Left colon (tissue), 2 donors: ENCODE data around the gene PTGES3L. TPM values are rescaled to one million over a fixed set of nuclear protein-coding genes. Genes with fewer than 3 reads are reported as not detected.

Source experiments
- ATAC-seq: fragments of 200-7000 bp; cut with Tn5 transposase; one replicate; pipeline ENCODE4 v1.9.1; 2020; ENCODE audit warnings: mild to moderate bottlenecking, moderate library complexity
- DNase-seq, 2 donors: peaks; one replicate each; pipeline ENCODE4 v3.0.0-alpha.2; 2020
- intact Hi-C, 2 donors: fragments of 100-400 bp; cut with DNase I in 1 of 2; cut with micrococcal nuclease in 1 of 2; formaldehyde crosslinking; loops; one replicate each; pipeline versions ENCODE4 v1.11.2 to v1.14.0; 2022; cut with DNase I, micrococcal nuclease
- long read RNA-seq: library from polyadenylated mRNA; unstranded; transcript quantifications from one replicate; pipeline ENCODE4 v2.0.0, GENCODE V29; 2021
- total RNA-seq, 2 donors: library from RNA; stranded (reverse); fragmentation: NEBNext Ultra II Directional; extraction: Animal tissue kit (Norgen Biotek cat#: 25700); gene quantifications; one replicate each; pipeline ENCODE4 v1.2.1, GENCODE V29; 2021
- donor health status: DM: no; HTN: no; CAD: no.
- donor health status: DM: yes; HTN: yes; CAD: no.

The PTGES3L gene
- total RNA-seq: 1 to 10 TPM; 3.2 to 3.6 TPM
- long read RNA-seq, partial matches to known transcripts: 0 of 4 reads
- long read RNA-seq, other reads (novel, unspliced or antisense): 1 of 4 reads

DNA sequence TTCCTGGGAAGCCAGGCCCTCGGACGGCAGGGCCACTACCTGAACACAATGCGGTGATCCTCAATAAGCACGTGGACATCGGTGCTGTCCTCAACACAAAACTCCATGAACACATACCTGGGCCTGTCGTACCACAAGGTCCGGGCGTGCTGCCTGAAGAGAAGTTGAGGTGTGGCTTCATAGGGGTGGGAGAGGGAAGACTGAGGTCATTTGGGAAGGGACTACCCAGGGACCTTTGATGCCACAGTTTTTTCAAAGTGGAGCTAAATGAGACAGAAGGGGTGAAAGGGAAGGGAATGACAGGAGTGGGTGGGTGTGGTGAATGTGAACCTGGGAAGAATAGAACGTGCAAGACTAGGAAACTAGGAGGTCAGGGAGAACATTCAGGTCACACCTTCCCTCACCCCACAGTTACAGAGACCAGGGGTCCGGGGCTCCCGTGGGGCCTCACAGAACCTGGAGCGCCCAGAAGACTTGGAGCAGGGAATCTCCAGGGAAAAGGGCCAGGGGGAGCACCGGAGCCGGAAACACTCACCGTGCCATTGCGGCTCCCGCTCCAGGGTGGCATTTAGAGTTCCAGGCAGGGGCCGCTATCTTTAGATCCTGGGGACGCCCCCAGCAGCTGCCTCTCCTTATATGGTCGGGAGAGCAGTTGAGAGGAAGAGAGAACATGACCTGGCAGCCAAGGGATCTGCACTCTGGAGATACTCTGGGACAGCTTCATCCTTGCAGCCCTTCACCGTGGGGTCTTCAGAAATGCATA is at the start of gene PTGES3L:
PTGES3L (minus strand) TSS at position 570 of the 763 bp plus-strand sequence; CDS start at position 543, 27 bp downstream.
- DNase-seq (peak; percentile 66 to 80), ATAC-seq (peak; percentile 44)
- intact Hi-C loops: no loop called here

DNA sequence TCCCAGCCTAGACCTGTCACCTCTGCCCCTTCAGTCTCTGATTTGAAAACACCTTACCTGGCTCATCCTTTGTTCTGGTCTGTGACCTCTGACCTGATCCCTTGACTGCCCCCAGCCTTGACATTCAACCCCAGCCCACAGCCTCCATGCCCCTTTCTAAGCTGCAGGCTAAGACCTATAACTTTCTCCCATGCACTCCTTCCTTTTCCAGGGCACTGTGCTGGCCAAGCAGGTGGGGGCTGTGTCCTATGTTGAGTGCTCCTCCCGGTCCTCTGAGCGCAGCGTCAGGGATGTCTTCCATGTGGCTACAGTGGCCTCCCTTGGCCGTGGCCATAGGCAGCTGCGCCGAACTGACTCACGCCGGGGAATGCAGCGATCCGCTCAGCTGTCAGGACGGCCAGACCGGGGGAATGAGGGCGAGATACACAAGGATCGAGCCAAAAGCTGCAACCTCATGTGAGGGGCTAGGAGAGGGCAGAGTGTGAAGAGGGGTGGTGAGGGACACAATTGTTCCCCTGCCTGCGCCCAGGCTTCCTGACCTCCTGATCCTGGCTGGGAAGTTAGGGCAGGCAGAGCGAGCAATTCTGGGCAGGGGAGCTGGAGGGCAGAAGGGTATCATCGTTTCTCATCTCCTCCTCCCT is 48.5 kb upstream of the PTGES3L start:
- intact Hi-C loops: loop anchor here in 1 of 2 donors (10.0 kb wide), 1 partner anchor 146 kb away; the partner anchor contains the start of gene NBR1
- DNase-seq (no peak), ATAC-seq (no peak)

DNA sequence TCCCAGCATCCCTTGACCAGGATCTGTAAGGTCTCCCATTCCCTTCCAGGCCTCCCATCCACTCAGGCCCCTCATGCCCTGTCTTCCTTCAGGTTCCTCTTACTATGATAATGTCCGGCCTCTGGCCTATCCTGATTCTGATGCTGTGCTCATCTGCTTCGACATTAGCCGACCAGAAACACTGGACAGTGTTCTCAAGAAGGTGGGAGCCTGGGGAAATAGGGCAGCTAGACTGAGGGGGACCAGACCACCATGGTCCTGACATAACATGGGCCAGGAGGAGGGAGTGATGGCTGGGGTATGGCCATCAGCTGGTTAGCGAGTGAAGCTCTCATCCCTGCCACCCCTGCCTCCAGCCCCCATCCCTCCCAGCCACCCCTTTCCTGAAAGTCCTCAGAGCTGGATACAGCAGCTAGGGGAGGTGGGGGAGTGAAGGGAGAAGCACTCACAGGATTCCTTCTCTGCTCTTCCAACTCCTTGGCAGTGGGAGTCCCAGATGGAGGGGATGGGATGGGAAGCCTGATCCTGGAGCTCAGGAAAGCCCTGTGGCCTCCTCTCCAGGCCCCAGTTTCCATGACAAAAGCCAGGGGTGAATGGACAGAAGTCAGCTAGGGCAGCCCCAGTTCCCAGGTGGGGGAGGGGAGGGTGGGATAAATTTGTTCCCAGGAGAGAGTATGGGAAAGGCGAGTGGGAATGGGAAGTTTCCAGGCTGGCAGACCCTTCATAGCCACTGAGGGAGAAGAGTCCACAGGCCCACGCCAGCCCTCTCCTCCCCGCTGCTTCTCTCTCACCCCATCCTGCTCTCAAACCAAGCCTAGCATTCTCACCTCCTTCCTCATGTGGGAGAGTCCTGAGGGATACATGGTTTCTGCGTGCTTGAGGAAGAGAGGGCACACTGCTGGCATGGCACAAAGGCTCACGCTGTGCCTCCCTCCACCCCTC is 47.5 kb upstream of the PTGES3L start:
- ATAC-seq (no peak), DNase-seq (no peak)
- intact Hi-C loops: loop anchor here in 1 of 2 donors (10.0 kb wide), 1 partner anchor 147 kb away; the partner anchor contains the start of gene NBR1

DNA sequence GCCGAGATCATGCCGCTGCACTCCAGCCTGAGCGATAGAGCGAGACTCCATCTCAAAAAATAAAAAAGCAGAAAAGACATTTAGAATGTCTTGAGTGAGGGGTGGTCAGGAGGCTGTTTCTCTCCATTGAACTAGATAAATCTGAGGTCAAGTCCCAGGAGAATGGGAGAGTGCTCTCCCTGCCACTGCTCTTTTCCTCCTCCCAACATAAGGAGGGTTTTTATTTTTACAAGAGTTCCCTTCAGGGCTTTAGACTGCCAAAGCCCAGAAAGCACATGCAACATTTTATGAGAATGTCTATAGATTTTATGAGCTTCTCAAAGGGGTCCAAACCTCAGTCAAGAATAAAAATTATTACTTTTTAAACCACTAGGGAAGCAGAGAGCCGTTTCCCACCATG is 46.7 kb upstream of the PTGES3L start:
- no peak for DNase-seq
- intact Hi-C loops: loop anchor here in 1 of 2 donors (10.0 kb wide), 1 partner anchor 148 kb away; the partner anchor contains the start of gene NBR1
- ATAC-seq: no peak

DNA sequence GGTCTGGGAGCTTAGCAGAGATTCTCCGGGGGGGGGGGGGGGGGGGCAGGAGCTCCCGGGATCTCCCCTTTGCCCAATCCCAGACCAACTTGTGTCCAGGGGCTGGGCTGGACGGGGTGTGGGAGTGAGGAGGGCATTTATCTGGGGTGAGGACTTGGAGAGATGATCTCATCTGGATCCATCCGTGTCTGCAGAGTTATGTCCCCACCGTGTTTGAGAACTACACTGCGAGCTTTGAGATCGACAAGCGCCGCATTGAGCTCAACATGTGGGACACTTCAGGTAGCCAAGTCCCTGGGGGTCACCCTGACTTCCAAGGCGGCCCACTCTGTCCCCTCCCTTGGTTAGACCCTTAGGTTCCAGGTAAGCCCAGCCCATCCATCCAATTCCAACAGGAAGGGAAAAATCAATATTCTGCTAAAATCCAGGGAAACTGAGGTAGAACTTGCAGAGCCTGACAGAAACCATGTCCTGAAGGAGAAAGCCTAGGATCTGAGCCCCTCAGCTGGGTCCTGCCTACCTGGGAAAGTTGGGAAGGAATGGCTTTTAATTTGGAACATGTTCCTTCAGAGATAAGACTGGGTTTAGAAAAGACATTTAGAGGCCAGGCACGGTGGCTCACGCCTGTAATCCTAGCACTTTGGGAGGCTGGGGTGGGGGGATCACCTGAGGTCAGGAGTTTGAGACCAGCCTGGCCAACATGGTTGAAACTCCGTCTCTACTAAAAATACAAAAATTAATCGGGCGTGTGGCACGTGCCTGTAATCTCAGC is 46.1 kb upstream of the PTGES3L start:
- intact Hi-C loops: loop anchor here in 1 of 2 donors (10.0 kb wide), 1 partner anchor 149 kb away; the partner anchor contains the start of gene NBR1
- ATAC-seq (no peak), DNase-seq (no peak)

DNA sequence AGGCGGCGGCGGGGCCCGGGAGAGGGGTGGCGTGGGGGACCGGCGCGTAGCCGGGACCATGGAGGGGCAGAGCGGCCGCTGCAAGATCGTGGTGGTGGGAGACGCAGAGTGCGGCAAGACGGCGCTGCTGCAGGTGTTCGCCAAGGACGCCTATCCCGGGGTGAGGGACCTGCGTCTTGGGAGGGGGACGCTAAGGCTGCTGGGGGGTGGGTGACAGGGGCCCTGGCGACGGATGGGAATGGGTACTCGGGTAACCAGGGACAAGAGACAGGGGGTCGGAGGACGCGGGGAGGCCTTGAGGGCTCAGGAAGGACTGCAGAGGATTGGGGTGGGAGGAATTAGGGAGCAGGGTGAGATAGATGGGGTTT is 45.4 kb upstream of the PTGES3L start:
- intact Hi-C loops: loop anchor here in 1 of 2 donors (10.0 kb wide), 1 partner anchor 150 kb away; the partner anchor contains the start of gene NBR1
- ATAC-seq: no peak

DNA sequence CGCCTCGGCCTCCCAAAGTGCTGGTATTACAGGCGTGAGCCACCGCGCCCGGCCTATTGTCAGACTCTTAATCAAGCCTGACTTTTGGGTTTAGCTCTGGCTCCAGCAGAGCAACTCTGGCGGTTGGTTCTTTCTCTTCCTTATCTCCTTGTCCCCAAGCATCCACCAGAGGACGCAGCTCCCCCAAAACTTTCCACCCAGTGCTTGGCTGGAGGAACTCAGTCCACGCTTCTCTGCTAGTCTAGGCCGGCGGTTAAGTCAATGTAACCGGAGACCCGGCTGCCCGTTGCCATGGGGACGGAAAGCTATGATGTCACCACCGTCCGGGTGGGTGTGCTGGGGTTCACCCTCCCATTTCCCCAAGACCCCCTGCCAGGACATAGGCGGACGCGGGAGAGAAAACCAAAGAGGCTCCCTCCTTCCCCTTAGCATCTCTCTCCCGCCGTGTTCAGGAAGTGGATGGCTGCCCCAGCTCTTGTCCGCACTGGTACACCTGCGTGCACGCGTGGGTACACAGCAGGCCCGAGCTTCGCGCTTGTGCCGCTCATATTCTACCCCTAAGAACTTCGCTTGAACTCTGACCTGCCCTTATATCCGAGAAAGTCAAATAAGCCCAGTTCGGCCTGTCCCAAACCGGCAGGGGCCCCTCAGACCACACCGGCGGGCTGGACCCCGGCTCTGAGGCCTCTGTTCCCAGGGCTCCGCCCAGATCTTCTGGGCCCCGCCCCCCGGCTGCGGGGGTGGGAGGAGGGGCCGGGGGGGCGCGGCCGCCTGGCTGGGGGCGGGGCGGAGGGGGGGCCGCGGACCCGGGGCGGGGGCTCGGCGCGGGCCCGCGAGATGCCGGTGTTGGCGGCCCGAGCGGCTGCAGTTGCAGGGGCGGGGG is 44.8 kb upstream of the PTGES3L start, which contains the start of gene RND2:
RND2 (plus strand) TSS at position 825 of the 883 bp plus-strand sequence. CDS start 117 bp downstream, outside the sequence.
- ATAC-seq: peak; percentile 61
- peak; percentile 83 to 90 for DNase-seq
- intact Hi-C loops: loop anchor here in 1 of 2 donors (10.0 kb wide), 1 partner anchor 150 kb away; the partner anchor contains the start of gene NBR1

More for the DNA sequence above, 45.4 kb upstream of the PTGES3L start:
- DNase-seq: no peak

DNA sequence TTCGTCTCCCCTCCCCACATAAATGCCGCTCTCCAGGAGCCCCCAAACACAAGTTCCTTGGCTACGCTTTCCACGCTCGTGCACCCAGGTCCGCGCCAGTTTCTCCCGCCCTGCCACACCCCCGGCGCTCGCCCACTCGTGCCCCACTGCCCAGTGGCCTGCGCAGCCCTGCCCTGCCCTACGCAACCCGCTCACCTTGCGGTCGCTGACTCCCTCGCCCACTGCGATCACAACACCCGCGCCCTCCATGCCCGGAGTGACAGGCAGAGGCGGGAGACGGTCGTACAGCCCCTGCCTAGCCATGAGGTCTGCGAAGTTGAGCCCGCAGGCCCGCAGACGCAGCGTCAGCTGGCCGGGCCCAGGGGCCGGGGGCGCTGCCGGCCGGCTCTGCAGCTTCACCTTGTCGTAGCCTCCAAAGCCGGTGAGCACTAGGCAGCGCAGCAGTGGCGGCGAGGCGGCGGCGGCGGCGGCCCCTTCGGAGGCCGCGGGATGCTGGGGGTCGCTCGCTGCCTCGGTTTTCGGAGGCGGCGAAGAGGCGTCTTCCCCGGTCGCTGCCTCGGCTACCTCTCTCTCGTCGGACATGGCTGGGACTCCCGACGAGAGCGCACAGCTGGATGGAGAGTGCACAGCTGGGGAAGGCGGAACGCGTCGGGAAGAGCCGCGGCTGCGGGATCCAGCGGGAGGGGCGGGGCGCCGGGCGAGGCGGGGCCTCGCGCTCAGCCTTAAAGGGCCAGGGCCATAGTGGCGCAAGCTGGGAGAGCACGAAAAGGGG is 42.0 kb upstream of the PTGES3L start, which contains the start of gene VAT1:
VAT1 (minus strand) TSS at position 645 of the 772 bp plus-strand sequence; CDS start at position 582, 63 bp downstream.
- DNase-seq: peak; percentile 78 to 87
- intact Hi-C loops: loop anchor here in 1 of 2 donors (10.0 kb wide), 1 partner anchor 153 kb away; the partner anchor contains the start of gene NBR1

DNA sequence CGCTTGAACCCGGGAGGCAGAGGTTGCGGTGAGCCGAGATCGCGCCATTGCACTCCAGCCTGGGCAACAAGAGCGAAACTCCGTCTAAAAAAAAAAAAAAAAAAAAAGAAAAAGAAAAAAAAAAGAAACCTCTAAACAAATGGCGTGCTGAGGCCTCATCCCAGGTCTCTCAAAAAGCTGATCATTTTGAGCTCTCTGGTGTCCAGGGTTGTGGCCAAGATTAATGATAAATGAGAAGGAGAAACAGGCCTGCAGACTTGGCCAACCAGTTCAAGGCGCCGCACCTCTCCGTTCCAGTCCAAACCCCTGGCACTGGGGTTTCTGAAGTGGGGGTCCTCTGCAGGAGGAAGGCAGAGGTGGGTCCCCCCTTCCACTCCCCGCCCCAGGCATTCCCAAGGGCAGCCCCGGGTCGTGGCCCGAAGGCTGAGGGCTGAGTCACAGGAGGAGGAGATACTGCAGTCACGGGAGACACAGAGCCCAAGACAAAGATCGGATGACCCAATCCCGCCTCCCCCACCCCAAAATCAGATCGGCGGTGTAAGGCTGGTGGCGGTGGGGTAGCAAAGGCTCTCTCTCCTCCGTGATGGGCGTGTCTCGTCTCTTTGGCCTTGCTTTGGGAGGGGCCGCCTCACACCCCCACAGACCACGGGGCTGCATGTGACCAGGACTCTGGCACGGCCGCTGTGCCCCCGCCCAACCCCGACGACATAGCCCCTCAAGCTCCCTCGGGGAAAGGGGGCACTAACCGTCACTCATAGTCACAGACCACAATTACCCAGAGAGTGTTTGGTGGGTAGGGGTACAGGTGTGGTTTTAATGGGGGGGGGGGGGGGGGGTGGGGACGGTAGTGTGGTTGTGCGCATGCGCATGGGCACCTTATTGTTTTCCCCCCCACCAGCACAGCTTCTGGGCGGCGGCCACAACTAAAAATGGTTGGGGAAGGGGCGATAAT is 41.2 kb upstream of the PTGES3L start:
- DNase-seq (peak; percentile 65 to 77), ATAC-seq (peak; percentile 8)
- intact Hi-C loops: loop anchor here in 1 of 2 donors (10.0 kb wide), 1 partner anchor 154 kb away; the partner anchor contains the start of gene NBR1

More for the DNA sequence above, 42.0 kb upstream of the PTGES3L start, which contains the start of gene VAT1:
- peak; percentile 82 for ATAC-seq

DNA sequence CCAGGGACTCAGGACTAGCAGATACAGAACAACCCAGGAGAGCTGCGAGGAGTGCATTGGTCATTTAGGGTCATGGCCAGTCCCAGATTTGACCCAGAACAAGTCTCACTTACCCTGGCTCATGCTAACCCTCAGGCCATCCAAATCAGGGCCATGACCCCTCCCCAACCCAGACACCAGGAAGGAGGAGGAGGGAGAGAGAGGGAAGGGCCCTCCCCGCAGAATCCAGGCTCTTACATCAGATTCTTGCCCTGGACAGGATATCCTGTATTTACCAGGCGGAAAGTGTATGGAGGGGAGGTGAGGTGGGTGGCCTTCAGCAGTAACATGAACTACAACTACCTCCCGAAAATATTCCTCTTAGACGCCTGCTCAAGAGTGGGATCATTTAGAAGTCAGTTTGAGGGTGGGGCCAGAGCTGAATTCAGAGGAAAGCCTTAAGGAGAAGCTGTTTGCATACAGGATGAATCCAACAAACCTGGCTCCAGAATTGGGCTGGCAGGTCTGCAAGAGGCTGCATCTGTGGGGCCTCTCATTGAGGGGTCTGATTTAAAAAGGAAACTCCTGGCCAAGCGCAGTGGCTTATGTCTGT is 40.2 kb upstream of the PTGES3L start:
- no peak for ATAC-seq
- intact Hi-C loops: loop anchor here in 1 of 2 donors (10.0 kb wide), 1 partner anchor 155 kb away; the partner anchor contains the start of gene NBR1

DNA sequence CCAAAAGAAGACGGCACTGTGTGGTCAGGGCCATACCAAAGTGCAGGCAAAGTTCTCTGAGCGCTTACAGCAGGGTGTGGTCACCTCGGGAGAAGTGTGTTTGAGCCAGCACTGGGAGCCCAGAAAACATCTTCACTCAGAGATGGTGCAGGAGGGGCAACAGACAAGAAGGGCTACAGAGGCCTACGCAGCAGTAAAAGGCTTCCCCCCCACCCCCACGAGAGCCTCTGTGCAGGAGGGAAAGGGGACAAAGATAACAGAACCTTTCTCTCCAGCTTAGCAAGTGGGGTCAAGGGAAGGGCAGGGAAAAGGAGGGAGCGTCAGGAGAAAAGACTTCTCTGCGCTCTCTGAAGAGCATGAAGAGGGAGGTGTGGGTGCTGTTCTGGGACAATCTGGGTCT is 39.5 kb upstream of the PTGES3L start:
- intact Hi-C loops: no loop called here
- ATAC-seq: peak; percentile 42
- DNase-seq: no peak

More for the DNA sequence above, 40.2 kb upstream of the PTGES3L start:
- DNase-seq: no peak

DNA sequence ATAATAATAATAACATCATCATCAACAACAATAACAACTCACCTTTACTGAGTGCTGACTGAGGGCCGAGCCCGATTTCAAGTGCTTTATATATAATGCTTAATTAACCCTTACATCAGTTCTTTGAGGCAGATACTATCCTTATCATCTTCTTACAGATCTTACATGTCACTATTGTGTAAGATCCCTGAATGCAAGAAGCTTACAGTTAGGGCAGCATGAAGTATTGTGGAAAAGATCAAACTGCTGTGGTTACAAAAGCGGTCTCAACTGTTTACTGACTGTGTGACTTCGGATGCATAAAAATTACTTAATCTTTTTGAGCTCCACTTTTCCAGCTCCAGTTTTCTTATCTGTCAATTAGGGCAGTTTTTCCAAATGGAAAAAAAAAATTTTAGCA is 39.1 kb upstream of the PTGES3L start:
- no peak for ATAC-seq
- DNase-seq: no peak
- intact Hi-C loops: no loop called here

DNA sequence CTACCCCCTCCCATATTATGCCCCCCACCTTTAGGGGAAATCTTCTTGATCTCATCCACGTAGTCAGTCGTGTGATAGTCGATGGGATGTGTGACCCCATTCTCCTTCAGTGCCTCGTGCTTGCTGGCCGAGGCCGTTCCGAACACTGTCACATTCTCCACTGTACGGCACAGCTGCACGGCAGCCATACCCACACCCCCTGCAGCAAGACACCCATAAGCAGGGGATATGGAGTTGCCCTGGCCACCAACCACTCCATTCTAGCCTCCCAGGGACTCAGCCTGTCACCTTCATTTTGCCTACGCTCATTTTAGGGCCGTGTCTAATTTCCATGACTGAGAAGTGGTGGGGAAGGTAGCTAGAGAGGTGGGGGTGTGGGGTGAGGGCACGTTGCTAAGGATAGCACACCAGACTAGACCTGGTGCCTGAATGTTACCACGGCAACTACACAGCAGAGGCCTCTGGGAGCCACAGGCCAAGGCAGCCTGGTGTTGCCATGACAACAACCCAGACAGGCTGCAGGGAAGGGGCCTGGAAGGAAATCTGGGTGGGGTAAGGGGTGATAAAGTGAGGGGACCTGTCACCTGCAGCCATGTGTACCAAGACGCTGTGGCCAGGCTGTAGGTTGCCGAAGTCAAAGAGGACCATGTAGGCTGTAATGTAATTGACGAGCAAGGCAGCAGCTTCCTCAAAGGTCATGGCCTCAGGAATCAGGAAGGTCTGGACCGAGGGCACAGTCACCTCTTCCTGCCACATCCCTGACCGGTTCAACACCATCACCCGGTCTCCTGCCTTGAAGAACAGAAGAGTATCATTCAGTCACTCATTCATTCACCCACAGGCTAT is 38.4 kb upstream of the PTGES3L start:
- intact Hi-C loops: no loop called here
- DNase-seq (no peak), ATAC-seq (no peak)
